ENCODE data around the gene VSIG10L.
A peak's percentile ranks its signal among the peaks of the same experiment; 100 is the strongest.

VSIG10L gene

DNA sequence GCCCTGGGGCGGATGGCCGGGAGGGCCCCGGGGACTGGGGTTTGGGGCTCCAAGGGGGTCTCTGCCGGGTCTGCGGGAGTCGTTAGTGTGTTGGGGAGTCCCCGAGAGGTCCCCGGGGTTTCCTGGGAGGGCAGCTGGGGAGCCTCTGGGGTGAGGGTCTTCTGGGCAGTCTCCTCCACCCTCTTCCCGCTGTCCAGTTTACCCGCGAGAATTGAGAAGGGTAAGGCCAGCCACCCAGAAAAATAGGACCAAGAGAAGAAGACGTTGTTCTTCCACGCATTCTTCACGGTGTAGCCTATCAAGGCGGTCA lies 25.3 kb upstream of the VSIG10L start:
- Histone ChIP-seq H3K9ac (ENCODE audit: low read depth, low read length) (peak overlapping the region; percentile 83), H3K27ac (ENCODE audit: low read length) (peak overlapping the region; percentile 97), H3K4me2 (ENCODE audit: insufficient read depth, low read length) (peak overlapping the region; percentile 88), H2AFZ (ENCODE audit: low read depth, low read length) (peak overlapping the region; percentile 79), H3K79me2 (ENCODE audit: insufficient read depth, low read length) (peaks cover 45% of the 10 kb centered on the region), H3K9me3 (ENCODE audit: insufficient read depth, low read length, severe bottlenecking) (no peaks in the 10 kb centered on the region), H3K4me1 (ENCODE audit: insufficient read depth, low read length) (peaks cover 64% of the 10 kb centered on the region), H3K4me3 (ENCODE audit: low read depth in 1 of 2, low read length in 2 of 2) (peak overlapping the region; percentile 62 to 88), H4K20me1 (ENCODE audit: insufficient read depth, low read length) (peaks cover 11% of the 10 kb centered on the region), H3K36me3 (ENCODE audit: insufficient read depth, low read length) (peaks cover 4% of the 10 kb centered on the region; the same call in 1 of the 2 replicates), H3K27me3 (ENCODE audit: insufficient read depth, low read length, poor library complexity) (no peaks in the 10 kb centered on the region)
- DNase-seq (peak; percentile 55), ATAC-seq (ENCODE audit: insufficient read depth, low read depth) (no peak; the same call in 2 of the 3 replicates)
- TF ChIP-seq, protein P1, sequence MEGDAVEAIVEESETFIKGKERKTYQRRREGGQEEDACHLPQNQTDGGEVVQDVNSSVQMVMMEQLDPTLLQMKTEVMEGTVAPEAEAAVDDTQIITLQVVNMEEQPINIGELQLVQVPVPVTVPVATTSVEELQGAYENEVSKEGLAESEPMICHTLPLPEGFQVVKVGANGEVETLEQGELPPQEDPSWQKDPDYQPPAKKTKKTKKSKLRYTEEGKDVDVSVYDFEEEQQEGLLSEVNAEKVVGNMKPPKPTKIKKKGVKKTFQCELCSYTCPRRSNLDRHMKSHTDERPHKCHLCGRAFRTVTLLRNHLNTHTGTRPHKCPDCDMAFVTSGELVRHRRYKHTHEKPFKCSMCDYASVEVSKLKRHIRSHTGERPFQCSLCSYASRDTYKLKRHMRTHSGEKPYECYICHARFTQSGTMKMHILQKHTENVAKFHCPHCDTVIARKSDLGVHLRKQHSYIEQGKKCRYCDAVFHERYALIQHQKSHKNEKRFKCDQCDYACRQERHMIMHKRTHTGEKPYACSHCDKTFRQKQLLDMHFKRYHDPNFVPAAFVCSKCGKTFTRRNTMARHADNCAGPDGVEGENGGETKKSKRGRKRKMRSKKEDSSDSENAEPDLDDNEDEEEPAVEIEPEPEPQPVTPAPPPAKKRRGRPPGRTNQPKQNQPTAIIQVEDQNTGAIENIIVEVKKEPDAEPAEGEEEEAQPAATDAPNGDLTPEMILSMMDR (IDR thresholded peaks at IDR 0.05; ENCODE audit: borderline replicate concordance, extremely low read depth, low read length, poor library complexity, severe bottlenecking), result no peak
- TF ChIP-seq EZH2 (IDR thresholded peaks at IDR 0.05; ENCODE audit: borderline replicate concordance, low read depth, low read length, severe bottlenecking), result no peak

DNA sequence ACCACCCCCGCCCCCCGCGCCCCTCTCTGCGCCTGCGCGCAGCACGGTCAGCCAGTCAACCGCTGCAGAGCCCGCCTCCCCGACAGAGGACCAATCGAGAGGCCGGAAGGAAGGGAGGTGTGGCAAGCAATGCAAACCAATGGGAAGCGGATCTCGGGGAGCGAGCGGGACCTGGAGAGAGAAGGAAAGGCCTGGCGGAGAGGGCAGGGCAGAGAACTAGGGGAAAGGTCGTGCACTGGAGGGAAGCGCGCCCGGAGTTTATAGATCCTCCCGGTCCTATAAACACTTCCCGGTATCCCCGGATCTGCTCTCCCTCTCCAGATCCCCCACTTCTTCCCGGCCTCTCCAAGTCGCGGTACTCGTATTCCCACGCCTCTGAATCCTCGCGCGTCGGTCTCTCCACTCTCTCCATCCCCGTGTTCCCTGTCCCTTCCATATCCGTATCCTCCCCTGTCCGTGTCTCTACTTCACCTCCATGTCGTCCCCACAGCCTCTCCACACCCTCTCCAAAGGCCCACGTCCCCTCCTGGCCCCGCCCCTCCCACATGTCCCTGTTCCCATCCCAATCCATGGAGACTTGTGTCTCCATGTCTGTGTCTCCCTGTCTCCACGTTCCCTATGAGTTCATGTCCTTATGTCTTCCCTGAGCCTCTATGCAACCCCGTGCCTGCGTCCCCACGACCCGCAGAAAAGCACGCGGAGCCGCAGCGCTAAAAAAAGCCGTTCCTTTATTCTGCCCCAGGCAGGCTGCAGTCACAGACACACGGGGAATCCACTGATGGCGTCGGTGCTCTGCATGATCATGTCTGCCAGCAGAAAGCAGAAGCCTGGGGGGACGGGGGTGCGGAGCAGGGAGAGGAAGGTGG lies 24.7 kb upstream of the VSIG10L start:
- Histone ChIP-seq H2AFZ (ENCODE audit: low read depth, low read length) (peak overlapping the region; percentile 93), H3K27me3 (ENCODE audit: insufficient read depth, low read length, poor library complexity) (no peaks in the 10 kb centered on the region), H3K27ac (ENCODE audit: low read length) (peak overlapping the region; percentile 97), H3K9me3 (ENCODE audit: insufficient read depth, low read length, severe bottlenecking) (no peaks in the 10 kb centered on the region), H3K4me3 (ENCODE audit: low read depth in 1 of 2, low read length in 2 of 2) (peak overlapping the region; percentile 71 to 88), H3K4me1 (ENCODE audit: insufficient read depth, low read length) (peaks cover 58% of the 10 kb centered on the region), H4K20me1 (ENCODE audit: insufficient read depth, low read length) (peaks cover 11% of the 10 kb centered on the region), H3K4me2 (ENCODE audit: insufficient read depth, low read length) (peak overlapping the region; percentile 88), H3K79me2 (ENCODE audit: insufficient read depth, low read length) (peaks cover 42% of the 10 kb centered on the region), H3K9ac (ENCODE audit: low read depth, low read length) (peak overlapping the region; percentile 83), H3K36me3 (ENCODE audit: insufficient read depth, low read length) (peaks cover 4% of the 10 kb centered on the region; the same call in 1 of the 2 replicates)
- peak; percentile 79 for ATAC-seq (ENCODE audit: insufficient read depth, low read depth)
- TF ChIP-seq EZH2 (IDR thresholded peaks at IDR 0.05; ENCODE audit: borderline replicate concordance, low read depth, low read length, severe bottlenecking), result no peak
- TF ChIP-seq, protein P1 (IDR thresholded peaks at IDR 0.05; ENCODE audit: borderline replicate concordance, extremely low read depth, low read length, poor library complexity, severe bottlenecking), result no peak
- DNase-seq, result peak; percentile 98

DNA sequence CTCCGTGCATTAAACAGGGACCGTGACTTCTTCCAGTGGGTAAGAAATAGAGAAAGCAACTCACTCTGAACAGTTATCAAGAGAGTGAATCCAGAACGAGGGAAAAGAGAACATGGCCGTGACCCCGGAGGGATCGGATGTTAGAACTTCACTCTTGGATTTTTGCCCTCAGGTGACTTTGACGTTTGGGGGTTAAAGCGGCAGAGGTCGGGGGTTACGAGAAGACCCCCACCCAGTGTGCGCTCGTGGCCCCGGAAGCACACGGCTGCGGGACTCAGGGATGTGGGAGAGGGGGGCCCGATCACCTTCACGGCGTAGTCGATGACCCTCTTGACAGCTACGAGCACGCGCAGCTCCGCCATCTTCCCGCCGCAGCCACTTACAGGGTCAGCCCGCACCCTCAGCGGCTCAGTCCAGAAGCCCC lies 24.0 kb upstream of the VSIG10L start, which contains the start of gene ETFB:
Gene ETFB (minus strand): TSS at position 424 of the 424 bp plus-strand sequence. CDS start 62 bp downstream, at position 362.
- Histone ChIP-seq H3K27me3 (ENCODE audit: insufficient read depth, low read length, poor library complexity) (no peaks in the 10 kb centered on the region), H3K4me1 (ENCODE audit: insufficient read depth, low read length) (peaks cover 52% of the 10 kb centered on the region), H4K20me1 (ENCODE audit: insufficient read depth, low read length) (peaks cover 11% of the 10 kb centered on the region), H3K4me2 (ENCODE audit: insufficient read depth, low read length) (peak within 1 kb of the TSS; percentile 88), H3K9ac (ENCODE audit: low read depth, low read length) (peak within 1 kb of the TSS; percentile 83), H3K4me3 (ENCODE audit: low read depth in 1 of 2, low read length in 2 of 2) (peak within 1 kb of the TSS; percentile 71 to 88), H3K36me3 (ENCODE audit: insufficient read depth, low read length) (peaks cover 4% of the 10 kb centered on the region; the same call in 1 of the 2 replicates), H3K9me3 (ENCODE audit: insufficient read depth, low read length, severe bottlenecking) (no peaks in the 10 kb centered on the region), H3K79me2 (ENCODE audit: insufficient read depth, low read length) (peaks cover 42% of the 10 kb centered on the region), H3K27ac (ENCODE audit: low read length) (peak within 1 kb of the TSS; percentile 97), H2AFZ (ENCODE audit: low read depth, low read length) (peak within 1 kb of the TSS; percentile 93)
- peak; percentile 6; the same call in 2 of the 3 replicates for ATAC-seq (ENCODE audit: insufficient read depth, low read depth)
- no peak for DNase-seq
- TF ChIP-seq, protein P1 (IDR thresholded peaks at IDR 0.05; ENCODE audit: borderline replicate concordance, extremely low read depth, low read length, poor library complexity, severe bottlenecking), result no peak
- TF ChIP-seq EZH2 (IDR thresholded peaks at IDR 0.05; ENCODE audit: borderline replicate concordance, low read depth, low read length, severe bottlenecking), result no peak

All from DND-41 (cell line).